Measurements from ENCODE around the gene RANBP9.
A peak's percentile ranks its signal among the peaks of the same experiment; 100 is the strongest.

RANBP9 gene

DNA sequence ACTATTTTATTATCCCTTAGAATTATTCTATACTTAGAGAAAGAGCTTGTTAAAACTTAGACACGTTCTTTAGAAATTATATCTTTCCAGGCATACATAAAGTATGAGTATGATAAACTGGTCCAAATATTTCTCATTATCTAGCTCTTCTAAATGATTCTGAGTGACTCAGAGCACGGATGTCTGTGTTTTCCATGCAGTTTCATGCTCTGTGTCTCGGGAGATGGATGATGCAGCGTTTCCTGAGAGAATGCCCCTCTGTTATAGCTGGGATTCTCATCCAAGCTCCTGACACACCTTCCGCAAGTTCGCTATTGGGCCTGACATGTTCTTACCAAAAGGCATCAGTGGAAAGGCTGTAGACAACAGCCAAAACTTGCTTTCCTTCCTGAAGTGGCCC lies 117.9 kb downstream of the RANBP9 start:
- no peak for DNase-seq

DNA sequence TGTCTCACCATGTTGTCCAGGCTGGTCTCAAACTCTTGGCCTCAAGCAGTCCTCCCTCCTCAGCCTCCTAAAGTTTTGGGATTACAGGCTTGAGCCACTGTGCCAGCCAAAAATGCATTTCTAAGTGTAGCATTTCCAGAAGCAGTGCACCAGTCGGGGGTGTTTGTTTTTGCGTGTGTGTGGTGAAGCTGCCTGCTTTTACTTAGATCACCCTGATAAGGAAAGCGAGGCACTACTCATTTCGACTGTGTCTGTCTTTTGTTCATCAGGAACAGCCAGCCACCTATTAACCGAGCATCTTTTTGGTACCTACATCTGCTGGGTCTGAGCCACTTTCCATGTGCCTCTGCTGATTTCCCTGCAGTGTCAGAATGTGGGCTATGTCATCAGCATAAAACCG lies 118.5 kb downstream of the RANBP9 start:
- DNase-seq, result peak in 1 of 5 donors; percentile 10

GRCh38 chr6:13591205-13591921 lies 120.3 kb downstream of the RANBP9 start:
- DNase-seq, result no peak

DNA sequence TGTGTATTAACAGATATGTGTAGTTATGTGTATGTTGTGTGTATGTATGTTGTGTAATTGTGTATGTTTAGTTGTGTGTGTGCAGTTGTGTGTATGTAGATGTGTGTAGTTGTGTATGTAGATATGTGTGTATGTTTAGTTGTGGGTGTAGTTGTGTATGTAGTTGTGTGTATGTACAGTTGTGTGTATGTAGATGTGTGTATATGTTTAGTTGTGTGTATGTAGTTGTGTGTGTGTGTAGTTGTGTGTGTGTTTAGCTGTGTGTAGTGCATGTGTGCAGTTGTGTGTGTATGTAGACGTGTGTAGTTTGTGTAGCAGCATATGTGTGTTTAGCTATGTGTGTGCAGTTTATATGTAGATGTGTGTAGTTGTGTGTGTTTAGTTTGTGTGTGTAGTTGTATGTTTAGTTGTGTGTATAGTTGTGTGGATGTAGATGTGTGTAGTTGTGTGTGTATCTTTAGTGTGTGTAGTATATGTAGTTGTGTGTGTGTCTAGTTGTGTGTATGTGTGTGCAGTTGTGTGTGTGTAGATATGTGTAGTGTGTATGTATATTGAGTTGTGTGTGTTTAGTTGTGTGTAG lies 121.0 kb downstream of the RANBP9 start:
- no peak for DNase-seq

- DNase-seq, result no peak
Measured at GRCh38 chr6:13589801-13590200, 121.8 kb downstream of the RANBP9 start.

DNA sequence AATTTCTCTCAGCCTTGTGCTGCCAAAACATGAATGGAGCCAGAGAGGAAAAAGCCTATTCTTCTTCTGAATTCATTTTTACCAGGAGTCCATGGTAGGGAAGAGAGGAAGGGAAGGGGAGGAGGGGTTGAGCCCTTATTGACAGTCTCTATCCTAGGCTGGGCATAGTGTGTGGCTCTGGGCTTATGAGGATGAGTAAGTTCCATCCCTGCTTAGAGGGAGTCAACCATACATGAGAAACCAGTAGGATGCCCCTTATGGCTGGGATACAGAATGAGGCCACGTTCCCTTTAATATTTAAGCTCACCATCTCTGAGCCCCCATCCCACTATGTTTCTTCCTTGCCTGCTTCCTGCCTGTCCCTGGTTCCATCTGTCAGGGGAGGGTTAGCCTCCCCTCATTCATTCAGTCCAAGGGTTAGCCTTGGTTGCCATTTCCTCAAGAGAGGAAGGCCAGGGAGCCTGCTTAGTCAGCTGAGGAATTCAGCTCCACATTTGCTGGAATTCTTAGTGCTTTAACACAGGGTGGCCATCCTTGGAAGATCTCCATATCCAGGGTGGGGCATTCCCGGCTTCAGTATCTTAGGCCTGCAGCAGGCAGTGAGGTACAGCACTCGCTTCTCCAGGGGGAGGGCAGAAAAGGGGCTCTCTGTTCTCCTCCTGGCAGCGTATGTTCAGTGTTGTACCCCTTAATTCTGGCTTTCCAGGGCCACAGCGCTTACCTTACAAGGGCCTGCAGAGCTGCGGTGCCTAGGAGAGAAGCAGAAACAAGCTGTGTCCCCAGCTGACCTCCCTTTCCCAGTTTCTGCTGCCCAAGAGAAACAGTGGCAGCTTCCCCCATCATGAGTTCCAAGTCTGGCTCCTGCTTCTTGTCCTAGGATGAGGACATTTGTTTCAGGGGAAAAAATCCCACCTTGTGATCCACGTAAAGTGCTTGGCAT lies 124.8 kb downstream of the RANBP9 start:
- no peak for DNase-seq

- no peak for DNase-seq
Measured at GRCh38 chr6:13581700-13582229, 129.9 kb downstream of the RANBP9 start.

DNA sequence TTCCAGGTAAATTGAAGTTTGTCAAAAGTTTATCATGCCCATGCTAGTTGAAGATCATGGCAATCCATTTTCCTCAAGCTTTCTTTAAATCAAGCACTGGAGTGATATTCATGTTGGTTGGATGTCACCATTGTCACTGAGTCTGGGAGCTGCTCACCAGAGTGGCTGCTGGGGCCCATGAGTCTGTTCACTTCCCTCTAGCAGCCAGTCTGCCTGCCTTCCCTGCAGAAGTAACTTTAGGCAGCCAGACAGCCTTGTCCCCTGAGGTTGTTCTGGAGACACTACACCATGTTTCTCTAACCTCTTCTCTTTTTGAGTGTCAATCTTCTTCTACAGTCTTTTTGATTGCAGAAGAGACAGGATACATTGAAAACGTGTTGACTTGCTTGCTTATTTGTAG lies 131.7 kb downstream of the RANBP9 start:
- DNase-seq, result no peak

- DNase-seq, result no peak
Measured at GRCh38 chr6:13577926-13578325, 133.7 kb downstream of the RANBP9 start.

GRCh38 chr6:13576017-13576416 lies 135.6 kb downstream of the RANBP9 start:
- DNase-seq, result no peak

GRCh38 chr6:13575377-13575775 lies 136.3 kb downstream of the RANBP9 start:
- DNase-seq, result no peak

DNA sequence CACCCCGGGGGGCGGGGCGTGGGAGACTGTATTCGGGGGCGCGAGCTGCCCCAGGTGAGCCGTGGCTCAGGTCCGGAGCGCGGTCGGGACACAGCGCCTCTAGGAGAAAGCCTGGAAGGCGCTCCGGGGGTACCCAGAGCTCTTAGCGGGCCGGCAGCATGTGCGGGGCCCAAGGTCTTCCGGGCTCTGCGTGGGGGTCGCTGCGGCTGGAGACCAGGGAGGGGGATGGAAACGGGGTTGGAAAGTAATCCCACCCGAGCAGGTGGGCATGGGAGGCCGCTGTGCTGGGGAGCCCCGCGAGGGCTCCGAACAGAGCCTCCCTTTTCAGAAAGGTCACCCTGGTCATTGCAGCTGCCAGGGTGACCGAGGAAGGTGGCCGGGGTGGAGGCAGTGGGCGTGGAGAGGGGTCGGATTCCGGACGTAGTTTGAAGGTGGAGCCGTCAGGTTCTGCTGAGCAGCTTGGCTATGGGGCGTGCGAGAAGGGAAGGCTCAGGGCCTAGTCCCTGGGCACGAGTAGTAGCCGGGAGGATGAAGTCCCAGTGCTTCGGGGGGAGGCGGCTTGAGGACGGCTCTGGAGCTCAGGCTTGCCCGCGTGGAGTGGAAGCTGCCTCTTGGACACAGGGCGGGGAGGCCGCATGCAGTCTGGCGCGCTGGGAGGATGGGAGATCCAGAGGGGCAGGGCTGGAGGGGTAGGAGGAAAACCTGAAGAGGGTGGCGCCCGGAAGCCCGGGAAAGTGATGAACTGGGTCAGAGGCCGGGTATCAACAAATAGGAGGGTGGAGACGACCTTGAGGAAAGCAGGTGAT lies 136.9 kb downstream of the RANBP9 start, which contains the start of gene SIRT5:
Gene SIRT5, plus strand, starts transcription at position 31 of the 806 bp plus-strand sequence. CDS start 9,510 bp downstream, outside the sequence.
- peak; percentile 55 to 85 (median 69) for DNase-seq

DNA sequence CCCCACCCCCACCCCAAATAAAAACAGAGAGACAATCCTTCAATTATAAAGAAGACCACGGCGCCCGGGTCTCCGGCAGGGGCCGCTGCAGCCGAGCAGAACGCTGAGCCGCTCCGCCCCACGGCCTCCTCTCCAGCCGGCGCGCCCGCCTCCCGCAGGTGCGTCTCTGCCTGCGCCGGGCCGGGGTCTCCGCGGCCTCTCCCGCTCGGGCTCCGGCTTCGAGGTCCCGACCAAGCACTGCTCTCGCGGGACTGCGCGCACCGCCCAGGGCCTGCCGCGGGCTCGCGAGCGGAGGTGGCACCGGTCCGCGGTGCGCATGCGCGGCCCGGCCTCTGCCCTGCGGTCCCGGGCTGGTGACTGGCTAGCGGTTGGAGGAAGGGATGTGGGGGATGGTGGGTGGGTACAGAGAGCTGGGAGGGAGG lies 137.5 kb downstream of the RANBP9 start:
- peak; percentile 88 to 96 (median 91) for DNase-seq

GRCh38 chr6:13573669-13574110 lies 137.9 kb downstream of the RANBP9 start:
- peak in 1 of 5 donors; percentile 5 for DNase-seq

DNA sequence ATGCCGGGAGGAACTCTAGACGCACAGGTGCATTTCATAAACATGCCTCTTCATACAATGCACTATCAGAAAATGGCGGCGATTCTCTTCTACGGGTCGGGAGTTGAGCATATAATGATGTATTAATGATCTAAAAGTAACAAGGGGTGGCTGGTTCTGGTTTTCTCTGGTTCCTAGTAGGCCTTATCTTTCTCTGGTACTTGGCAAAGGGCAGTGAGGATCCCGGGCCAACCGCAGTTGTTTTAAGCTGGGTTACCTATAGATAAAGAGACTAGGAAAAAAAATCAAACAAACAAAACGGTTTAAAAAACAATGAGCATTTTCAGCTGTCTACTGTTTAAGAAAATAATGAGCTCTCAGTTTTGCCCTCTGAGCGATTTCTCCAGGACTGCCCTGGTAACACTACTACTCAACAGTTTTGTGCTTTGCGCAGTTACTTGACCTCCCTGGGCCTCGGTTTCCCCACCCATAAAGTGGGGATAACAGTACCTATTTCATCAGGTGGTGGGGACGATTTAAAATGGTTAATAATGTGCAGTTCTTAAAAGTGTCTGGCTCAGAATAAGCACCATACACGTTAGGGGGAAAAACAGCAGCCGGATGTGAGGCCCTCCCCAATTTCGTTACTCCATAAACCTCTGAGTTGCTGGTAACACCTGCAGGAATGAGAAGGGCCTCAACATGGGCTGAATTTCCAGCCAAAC lies 138.5 kb downstream of the RANBP9 start:
- DNase-seq, result no peak

- DNase-seq, result no peak
Measured at GRCh38 chr6:13572240-13572639, 139.4 kb downstream of the RANBP9 start.

Measured in T-helper 1 cell (primary cell).